HG02678 (cell line): ENCODE measurements around the gene DDR1.
"Not testable (repeated sequence)": the region's sequence is repeated elsewhere in the genome, so short reads cannot be mapped to it uniquely, and the experiment has no call there.

Experiments
- ATAC-seq: cut with Tn5 transposase; IDR thresholded peaks from one replicate; pipeline ENCODE4 v1.9.1; 2021; ENCODE audit warnings: mild to moderate bottlenecking, moderate library complexity; ENCODE audit not compliant: unreplicated experiment

DDR1 gene

DNA sequence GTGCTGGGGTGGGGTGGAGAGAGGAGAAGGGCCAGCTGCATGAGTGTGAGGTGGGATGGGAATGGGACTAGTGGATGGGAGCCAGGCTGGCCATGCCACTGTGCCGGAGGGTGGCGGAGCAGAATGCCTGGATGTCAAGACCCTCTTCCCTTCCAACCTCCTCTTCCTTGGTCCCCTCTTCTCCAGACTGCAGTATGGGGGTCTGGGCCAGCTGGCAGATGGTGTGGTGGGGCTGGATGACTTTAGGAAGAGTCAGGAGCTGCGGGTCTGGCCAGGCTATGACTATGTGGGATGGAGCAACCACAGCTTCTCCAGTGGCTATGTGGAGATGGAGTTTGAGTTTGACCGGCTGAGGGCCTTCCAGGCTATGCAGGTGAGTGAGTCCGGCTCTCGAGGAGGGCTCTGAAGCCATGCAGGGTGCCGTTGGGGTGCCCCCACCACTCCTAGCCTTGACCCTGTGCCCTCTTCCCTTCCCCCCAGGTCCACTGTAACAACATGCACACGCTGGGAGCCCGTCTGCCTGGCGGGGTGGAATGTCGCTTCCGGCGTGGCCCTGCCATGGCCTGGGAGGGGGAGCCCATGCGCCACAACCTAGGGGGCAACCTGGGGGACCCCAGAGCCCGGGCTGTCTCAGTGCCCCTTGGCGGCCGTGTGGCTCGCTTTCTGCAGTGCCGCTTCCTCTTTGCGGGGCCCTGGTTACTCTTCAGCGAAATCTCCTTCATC, 7.7 kb downstream of the DDR1 start:
- ATAC-seq: no peak

DNA sequence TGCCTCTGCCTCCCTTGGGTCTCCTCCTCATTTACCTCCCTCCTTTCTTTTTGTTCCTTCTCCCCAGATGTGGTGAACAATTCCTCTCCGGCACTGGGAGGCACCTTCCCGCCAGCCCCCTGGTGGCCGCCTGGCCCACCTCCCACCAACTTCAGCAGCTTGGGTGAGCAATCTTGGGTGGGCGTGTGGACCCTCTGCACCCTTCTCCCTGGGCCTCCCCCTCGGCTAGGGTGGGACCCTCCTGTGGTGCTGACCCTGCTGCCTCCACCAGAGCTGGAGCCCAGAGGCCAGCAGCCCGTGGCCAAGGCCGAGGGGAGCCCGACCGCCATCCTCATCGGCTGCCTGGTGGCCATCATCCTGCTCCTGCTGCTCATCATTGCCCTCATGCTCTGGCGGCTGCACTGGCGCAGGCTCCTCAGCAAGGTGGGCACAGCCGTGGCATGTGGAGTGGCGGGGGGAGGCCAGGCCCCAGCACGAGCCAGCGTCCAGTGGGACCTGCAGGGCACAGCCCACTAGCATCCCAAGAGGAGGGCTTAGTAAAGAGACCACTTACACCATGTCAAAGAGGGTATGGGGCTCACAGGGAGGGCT, 8.8 kb downstream of the DDR1 start:
- ATAC-seq: no peak

DNA sequence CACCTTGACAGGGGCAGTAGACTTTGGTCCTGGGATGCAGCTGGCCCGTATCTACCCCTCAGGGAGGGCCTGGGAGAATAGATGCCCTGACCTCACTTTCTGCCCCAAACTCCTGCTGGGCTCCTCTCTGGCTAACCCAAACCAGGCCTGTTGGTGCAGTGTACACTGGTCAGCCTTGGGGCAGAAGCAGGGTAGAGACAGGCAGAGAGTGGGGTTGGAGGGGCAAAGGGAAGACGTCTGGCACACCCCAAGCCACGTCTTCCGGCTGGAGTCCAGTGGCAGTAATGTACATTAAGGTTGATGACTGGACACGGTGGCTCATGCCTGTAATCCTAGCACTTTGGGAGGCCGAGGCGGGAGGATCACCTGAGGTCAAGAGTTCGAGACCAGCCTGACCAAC, 9.3 kb downstream of the DDR1 start:
- ATAC-seq: no peak

DNA sequence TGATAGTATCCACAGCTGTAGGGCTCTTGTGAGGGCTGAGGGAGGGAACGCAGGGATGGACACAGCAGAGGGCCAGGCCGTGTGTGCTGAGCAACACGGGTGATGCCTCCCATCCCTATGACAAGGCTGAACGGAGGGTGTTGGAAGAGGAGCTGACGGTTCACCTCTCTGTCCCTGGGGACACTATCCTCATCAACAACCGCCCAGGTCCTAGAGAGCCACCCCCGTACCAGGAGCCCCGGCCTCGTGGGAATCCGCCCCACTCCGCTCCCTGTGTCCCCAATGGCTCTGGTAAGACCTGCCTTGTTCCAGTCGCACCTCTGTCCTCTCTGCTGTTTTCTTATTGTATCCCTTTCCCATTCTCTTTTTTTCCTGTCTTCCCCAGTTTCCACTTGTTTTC, 10.1 kb downstream of the DDR1 start:
- ATAC-seq: no peak

GRCh38 chr6:30894935-30895334, 10.6 kb downstream of the DDR1 start:
- ATAC-seq: no peak

DNA sequence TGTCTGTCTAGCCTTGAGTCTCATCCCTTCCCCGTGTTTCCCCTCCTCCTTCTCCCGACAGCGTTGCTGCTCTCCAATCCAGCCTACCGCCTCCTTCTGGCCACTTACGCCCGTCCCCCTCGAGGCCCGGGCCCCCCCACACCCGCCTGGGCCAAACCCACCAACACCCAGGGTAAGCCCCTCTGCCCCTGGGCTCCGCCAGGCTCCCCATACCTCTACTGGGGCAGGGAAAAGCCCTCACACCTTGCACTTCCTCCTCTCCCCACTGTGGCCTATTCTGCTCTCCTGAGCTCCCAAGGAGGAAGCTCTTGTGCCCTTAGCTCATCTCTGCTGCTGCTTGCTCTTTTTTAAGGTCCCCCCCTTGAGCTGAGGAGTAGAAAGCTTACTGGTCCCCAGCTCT, 11.0 kb downstream of the DDR1 start:
- no peak for ATAC-seq

DNA sequence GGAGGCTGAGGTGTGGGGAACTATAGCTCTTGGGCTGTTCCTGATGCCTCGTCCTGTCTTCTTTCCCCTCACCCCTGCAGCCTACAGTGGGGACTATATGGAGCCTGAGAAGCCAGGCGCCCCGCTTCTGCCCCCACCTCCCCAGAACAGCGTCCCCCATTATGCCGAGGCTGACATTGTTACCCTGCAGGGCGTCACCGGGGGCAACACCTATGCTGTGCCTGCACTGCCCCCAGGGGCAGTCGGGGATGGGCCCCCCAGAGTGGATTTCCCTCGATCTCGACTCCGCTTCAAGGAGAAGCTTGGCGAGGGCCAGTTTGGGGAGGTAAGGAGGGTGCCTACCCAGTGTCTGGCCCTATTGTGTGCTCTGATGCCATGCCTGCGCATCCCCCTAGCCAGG, 12.2 kb downstream of the DDR1 start:
- no peak for ATAC-seq

GRCh38 chr6:30897882-30898281, 13.6 kb downstream of the DDR1 start:
- no peak for ATAC-seq

DNA sequence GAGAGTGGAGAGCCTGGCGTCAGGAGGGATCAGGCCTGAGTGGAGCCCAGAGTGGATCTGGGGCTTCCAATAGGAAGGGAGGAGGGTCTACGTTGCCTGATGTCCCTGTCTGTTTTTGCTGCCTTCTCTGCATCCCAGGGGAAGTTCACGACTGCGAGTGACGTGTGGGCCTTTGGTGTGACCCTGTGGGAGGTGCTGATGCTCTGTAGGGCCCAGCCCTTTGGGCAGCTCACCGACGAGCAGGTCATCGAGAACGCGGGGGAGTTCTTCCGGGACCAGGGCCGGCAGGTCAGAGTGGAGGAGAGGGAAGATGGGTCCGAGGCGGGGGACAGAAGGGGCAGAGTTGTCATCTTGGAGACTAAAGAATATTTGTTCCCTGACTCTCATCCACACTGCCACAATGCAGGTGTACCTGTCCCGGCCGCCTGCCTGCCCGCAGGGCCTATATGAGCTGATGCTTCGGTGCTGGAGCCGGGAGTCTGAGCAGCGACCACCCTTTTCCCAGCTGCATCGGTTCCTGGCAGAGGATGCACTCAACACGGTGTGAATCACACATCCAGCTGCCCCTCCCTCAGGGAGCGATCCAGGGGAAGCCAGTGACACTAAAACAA, 14.5 kb downstream of the DDR1 start:
- no peak for ATAC-seq

- ATAC-seq: no peak
Observed at GRCh38 chr6:30900863-30901417, 16.6 kb downstream of the DDR1 start.

DNA sequence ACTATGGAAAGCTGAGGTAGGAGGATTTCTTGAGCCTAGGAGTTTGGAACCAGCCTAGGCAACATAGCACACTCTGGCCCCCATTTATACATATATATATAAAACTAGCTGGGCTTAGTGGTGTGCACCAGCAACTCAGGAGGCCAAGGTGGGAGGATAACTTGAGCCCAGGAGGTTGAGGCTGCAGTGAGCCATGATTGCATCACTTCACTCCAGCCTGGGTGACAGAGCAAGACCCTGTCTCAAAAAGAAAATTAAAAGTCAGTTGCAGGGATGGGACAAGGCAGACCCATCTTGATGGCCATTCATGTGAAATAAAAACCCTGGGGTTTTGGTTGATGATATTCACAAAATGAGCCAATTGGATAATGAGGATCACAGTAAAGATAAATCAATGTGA, 17.1 kb downstream of the DDR1 start:
- ATAC-seq: no peak

GRCh38 chr6:30902196-30902595, 17.9 kb downstream of the DDR1 start:
- ATAC-seq: not testable (repeated sequence)

DNA sequence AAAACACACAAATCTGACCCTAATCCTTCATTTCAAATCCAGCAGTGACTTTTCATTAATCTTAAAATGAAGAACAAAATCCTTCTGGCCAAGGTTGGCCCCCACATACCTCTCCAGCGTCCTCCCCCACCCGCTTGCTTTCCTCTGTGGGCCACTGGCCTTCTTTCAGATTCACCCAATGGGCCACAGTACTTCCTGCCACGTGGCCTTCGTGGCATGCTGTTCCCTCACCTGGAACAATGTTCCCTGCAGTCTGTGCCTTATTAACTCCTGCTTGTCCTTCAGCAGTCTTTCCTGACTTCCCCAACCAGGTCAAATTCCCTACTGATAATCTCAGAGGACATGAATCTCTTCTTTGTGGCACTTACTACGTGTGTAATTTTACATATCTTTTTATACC, 18.4 kb downstream of the DDR1 start:
- ATAC-seq: no peak

DNA sequence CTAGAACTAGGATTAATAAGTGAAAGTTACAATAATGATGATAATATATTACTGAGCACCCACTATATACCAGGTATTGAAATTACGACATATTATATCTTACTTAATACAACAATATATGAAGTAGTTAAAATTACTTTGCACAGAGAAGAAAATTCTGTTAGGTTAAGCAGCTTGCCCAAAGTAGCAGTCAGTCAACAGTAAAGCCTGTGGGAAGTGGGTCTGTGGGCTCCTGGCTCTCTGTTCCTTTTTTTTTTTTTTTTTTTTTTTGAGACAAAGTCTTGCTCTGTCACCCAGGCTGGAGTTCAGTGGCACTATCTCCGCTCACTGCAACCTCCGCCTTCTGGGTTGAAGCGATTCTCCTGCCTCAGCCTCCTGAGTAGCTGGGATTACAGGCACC, 18.9 kb downstream of the DDR1 start:
- ATAC-seq: no peak

- not testable (repeated sequence) for ATAC-seq
Observed at GRCh38 chr6:30907290-30907757, 23.0 kb downstream of the DDR1 start.

GRCh38 chr6:30907758-30908591, 23.7 kb downstream of the DDR1 start, which contains the start of gene GTF2H4:
GTF2H4 (plus strand) TSS chr6:30908207.
- ATAC-seq: peak; percentile 91

DNA sequence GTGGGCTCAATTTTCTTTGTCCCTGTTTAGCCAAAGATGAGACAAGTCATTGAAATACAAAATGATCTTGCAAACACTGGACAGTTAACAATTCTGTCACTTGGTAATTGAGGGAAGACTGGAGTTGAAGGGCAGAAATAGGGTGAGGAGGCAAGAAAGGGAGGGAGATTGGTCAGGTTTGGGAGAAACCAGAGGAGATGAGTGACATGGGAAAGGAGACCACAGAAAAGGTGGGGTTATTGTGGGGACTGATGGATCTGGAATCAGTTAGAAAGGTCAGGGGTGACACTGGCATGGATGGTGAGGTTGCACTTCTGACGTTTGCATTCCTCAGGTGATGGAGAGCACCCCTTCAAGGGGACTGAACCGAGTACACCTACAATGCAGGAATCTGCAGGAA, 24.4 kb downstream of the DDR1 start:
- ATAC-seq: no peak

DNA sequence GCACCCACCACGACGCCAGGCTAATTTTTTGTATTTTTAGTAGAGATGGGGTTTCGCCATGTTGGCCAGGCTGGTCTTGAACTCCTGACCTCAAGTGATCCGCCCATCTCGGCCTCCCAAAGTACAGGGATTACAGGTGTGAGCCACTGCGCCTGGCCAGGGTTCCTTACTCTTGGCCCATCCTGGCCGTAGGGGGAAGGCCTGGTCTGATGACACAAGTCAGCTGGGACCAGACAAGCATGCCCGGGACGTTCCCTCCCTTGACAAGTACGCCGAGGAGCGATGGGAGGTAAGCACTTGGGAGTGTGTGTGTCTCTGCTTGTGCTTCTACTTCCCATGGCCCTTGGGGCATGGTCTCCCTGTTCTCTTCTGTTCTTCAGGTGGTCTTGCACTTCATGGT, 26.2 kb downstream of the DDR1 start:
- not testable (repeated sequence) for ATAC-seq

DNA sequence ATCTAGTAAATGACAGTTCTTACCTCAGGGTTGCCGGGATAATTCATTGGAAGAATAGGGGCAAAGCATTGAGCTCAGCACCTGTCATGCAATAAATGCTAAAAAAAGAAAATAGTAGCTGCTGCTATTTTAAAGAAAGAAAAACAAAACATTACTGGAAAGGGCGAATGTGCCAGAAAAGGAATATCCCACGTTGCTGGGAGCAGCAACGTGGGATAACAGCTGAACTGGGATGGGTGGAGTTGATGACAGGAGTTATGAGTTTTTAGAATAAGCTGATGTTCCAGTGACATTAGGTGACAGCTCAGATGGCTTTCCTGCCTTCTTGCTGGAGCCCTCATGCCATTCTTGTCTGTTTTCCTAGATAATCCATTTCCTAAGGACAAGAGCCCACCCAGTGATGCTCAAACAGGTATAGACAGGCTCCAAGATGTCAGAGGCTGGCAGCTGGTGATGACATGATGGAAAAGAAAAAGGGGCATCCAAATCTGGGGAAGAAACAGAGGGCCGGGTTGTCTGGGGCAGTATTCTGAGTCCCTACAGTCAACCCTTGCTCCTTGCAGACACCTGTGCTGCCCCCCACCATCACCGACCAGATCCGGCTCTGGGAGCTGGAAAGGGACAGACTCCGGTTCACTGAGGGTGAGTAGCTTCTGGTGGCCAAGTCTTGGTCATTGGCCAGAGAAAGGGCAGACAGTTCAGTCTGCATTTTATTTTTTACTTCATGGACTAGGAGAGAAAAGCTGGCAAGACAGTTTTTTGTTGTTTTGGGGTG, 28.6 kb downstream of the DDR1 start:
- no peak for ATAC-seq

DNA sequence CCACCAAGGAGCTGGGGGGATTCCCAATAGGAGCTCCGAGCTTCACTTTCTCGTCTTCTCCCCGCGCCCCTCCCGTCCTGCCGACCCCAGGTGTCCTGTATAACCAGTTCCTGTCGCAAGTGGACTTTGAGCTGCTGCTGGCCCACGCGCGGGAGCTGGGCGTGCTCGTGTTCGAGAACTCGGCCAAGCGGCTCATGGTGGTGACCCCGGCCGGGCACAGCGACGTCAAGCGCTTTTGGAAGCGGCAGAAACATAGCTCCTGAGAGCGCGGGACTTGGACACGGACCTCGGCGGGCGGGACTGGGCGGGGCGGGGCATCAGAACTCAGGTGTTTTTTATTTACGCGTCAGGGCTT, 29.4 kb downstream of the DDR1 start:
- no peak for ATAC-seq
